Skeletal muscle tissue (tissue), 4 donors: ENCODE results near the gene TANC1. TPM values are rescaled to one million over a fixed set of nuclear protein-coding genes. Genes with fewer than 3 reads are reported as not detected.

Experiments used
- H3K27ac ChIP-seq: one replicate; pipeline ENCODE4 v1.7.0; 2013; ENCODE audit warnings: mild to moderate bottlenecking, low read depth, low read length, inconsistent platforms
- H3K27me3 ChIP-seq, 3 donors: one replicate each; pipeline ENCODE4 v1.7.0; 2013; ENCODE audit warnings: low read length in 3 of 3; ENCODE audit not compliant: control insufficient read depth in 3 of 3, insufficient read depth in 3 of 3
- H3K36me3 ChIP-seq, 3 donors: one replicate each; pipeline ENCODE4 v1.7.0; 2013; ENCODE audit warnings: low read length in 3 of 3; ENCODE audit not compliant: control insufficient read depth in 3 of 3, insufficient read depth in 3 of 3
- H3K4me1 ChIP-seq, 3 donors: one replicate each; pipeline ENCODE4 v1.7.0; 2013; ENCODE audit warnings: low read length in 3 of 3, mild to moderate bottlenecking in 3 of 3; ENCODE audit not compliant: control insufficient read depth in 3 of 3, insufficient read depth in 3 of 3
- H3K4me3 ChIP-seq, 3 donors: one replicate each; pipeline ENCODE4 v1.7.0; 2013; ENCODE audit warnings: low read length in 3 of 3
- H3K9ac ChIP-seq, 3 donors: one replicate each; pipeline ENCODE4 v1.7.0; 2013; ENCODE audit warnings: low read length in 3 of 3, mild to moderate bottlenecking in 3 of 3, moderate library complexity in 2 of 3, low read depth in 1 of 3
- H3K9me3 ChIP-seq, 3 donors: one replicate each; pipeline ENCODE4 v1.7.0; 2013; ENCODE audit warnings: low read length in 3 of 3; ENCODE audit not compliant: control insufficient read depth in 3 of 3
- total RNA-seq: library from RNA; depleted of rRNA; stranded (reverse); fragments of >200 nt; gene quantifications from one replicate; pipeline ENCODE4 v1.2.3, GENCODE V29; 2014
- donor health status: Osteomylitis.

The TANC1 gene
- total RNA-seq, 1 donor from 2014 or later: 38.1 TPM

GRCh38 chr2:159019021-159019420 is 50.6 kb downstream of the TANC1 start:
- H3K4me1 ChIP-seq: no peaks in the 10 kb centered on the region
- no peaks in the 10 kb centered on the region for H3K27me3 ChIP-seq

GRCh38 chr2:159022019-159022418 is 53.6 kb downstream of the TANC1 start:
- Histone ChIP-seq H3K36me3 (no peaks in the 10 kb centered on the region), H3K4me3 (no peak overlapping the region), H3K9me3 (no peaks in the 10 kb centered on the region), H3K27me3 (no peaks in the 10 kb centered on the region), H3K27ac (no peak overlapping the region), H3K4me1 (no peaks in the 10 kb centered on the region), H3K9ac (no peak overlapping the region)

More at GRCh38 chr2:159019021-159019420, 50.6 kb downstream of the TANC1 start:
- H3K9ac ChIP-seq: no peak overlapping the region
- H3K27ac ChIP-seq: no peak overlapping the region
- H3K9me3 ChIP-seq: peaks cover 0 to 5% (median 0%) of the 10 kb centered on the region in 3 donors
- no peaks in the 10 kb centered on the region for H3K36me3 ChIP-seq
- H3K4me3 ChIP-seq: no peak overlapping the region

GRCh38 chr2:159026170-159026569 is 57.7 kb downstream of the TANC1 start:
- Histone ChIP-seq H3K27me3 (no peaks in the 10 kb centered on the region), H3K27ac (no peak overlapping the region), H3K4me1 (peaks cover 6 to 8% (median 7%) of the 10 kb centered on the region in 3 donors), H3K9me3 (no peaks in the 10 kb centered on the region), H3K9ac (no peak overlapping the region), H3K4me3 (no peak overlapping the region), H3K36me3 (no peaks in the 10 kb centered on the region)

DNA sequence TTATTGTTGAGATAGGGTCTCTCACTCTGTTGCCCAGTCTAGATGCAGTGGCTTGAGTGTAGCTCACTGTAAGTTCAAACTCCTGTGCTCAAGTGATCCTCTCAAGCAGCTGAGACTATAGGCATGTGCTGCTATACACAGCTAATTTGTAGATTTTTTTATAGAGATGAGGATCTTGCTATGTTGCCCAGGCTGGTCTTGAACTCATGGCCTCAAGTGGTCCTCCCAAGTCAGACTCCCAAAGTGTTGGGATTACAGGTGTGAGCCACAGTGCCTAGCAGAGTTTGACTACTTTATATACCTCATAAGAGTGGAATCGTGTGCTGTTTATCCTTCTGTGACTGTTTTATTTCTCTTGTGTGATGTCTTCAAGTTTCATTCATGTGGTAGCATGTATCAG is 60.3 kb downstream of the TANC1 start:
- Histone ChIP-seq H3K4me3 (no peak overlapping the region), H3K36me3 (no peaks in the 10 kb centered on the region), H3K27me3 (no peaks in the 10 kb centered on the region), H3K27ac (no peak overlapping the region), H3K9me3 (no peaks in the 10 kb centered on the region), H3K9ac (no peak overlapping the region), H3K4me1 (peaks cover 11 to 20% (median 17%) of the 10 kb centered on the region in 3 donors)

DNA sequence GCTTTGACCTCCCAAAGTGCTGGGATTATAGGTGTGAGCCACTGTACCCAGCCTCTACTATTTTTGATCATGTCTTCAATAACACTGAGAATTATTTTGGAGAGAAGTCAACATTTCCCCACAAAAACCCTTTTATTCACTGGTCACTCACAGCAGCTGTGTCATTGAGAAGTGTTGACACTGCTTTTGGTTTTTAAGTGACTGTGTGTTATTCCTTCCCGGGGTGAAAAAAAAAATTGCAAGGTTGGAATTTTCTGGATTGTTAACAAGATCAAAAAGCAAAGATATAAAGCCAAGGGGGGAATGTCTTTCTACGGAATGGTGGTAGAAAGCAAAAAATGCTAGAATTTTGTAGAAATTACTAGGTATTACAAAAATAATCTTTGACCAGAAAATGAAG is 61.5 kb downstream of the TANC1 start:
- H3K4me1 ChIP-seq: peaks cover 13 to 20% (median 17%) of the 10 kb centered on the region in 3 donors
- no peaks in the 10 kb centered on the region for H3K36me3 ChIP-seq
- H3K27me3 ChIP-seq: no peaks in the 10 kb centered on the region
- H3K9me3 ChIP-seq: no peaks in the 10 kb centered on the region
- H3K9ac ChIP-seq: no peak overlapping the region
- no peak overlapping the region for H3K27ac ChIP-seq
- H3K4me3 ChIP-seq: no peak overlapping the region

DNA sequence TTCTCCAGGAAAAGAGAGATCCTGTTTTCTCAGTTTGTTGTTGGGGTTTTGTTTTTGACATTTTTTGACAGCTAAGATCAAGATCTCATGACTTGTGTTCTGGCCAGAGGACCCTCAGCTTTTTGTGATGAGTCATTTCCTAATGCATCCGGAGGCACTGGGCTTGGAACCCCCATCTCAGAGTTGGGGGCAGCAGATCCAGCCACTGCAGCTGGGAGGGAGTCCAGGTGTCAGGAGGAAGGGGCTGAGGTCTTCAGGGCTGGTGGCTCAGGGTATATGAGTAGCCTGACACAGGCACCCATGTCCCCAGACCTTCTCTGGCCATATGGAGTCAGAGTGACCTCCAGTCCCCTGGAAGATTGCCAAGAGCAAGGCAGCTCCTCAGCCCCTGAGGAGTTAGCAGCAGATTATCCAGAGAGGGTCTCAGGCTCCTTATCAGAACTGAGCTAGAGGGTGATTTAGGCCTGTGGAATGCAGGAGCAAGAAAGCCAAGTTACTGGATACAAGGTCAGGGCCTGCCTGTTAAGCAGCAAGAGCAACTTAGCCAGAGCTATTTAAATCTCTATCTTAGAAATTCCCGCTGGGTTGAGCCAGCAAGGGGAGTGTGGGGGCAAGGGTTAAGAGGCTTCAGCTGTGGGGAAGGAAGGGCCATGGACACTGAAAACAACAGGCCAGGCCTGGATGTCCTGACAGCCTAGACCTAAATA is 62.4 kb downstream of the TANC1 start:
- Histone ChIP-seq H3K4me3 (peak overlapping the region in 1 of 3 donors; percentile 11), H3K9ac (no peak overlapping the region), H3K9me3 (no peaks in the 10 kb centered on the region), H3K36me3 (no peaks in the 10 kb centered on the region), H3K4me1 (peaks cover 13 to 23% (median 21%) of the 10 kb centered on the region in 3 donors), H3K27ac (peak overlapping the region; percentile 60), H3K27me3 (no peaks in the 10 kb centered on the region)

- H3K9ac ChIP-seq: no peak overlapping the region
- no peaks in the 10 kb centered on the region for H3K9me3 ChIP-seq
- peaks cover 13 to 25% (median 22%) of the 10 kb centered on the region in 3 donors for H3K4me1 ChIP-seq
- no peaks in the 10 kb centered on the region for H3K27me3 ChIP-seq
- no peak overlapping the region for H3K4me3 ChIP-seq
- no peak overlapping the region for H3K27ac ChIP-seq
- no peaks in the 10 kb centered on the region for H3K36me3 ChIP-seq
These were observed 63.7 kb downstream of the TANC1 start for GRCh38 chr2:159032146-159032545.

GRCh38 chr2:159032580-159032979 is 64.1 kb downstream of the TANC1 start:
- H3K4me1 ChIP-seq: peaks cover 13 to 25% (median 22%) of the 10 kb centered on the region in 3 donors
- no peak overlapping the region for H3K4me3 ChIP-seq
- H3K9me3 ChIP-seq: no peaks in the 10 kb centered on the region
- no peaks in the 10 kb centered on the region for H3K36me3 ChIP-seq
- H3K9ac ChIP-seq: no peak overlapping the region
- no peak overlapping the region for H3K27ac ChIP-seq
- H3K27me3 ChIP-seq: no peaks in the 10 kb centered on the region

DNA sequence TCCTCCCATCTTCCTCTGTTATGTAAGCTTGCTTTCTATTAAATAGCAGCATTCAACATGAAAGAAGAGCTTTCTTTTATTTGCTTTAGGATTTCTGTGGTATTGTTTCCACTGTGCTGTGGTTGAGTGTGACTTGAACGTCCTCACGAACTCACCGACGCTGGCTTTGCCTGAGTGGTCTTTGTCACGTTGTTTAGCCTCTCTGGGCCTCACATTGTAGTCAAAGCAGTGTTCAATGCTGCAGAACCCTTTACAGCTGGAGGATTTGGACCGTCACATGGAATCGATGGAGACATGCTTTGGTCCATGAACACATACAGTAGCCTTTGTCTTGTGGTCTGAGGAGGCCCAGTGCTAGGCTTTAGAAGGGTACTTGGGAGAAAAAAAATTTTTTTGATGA is 66.3 kb downstream of the TANC1 start:
- Histone ChIP-seq H3K27me3 (no peaks in the 10 kb centered on the region), H3K4me3 (no peak overlapping the region), H3K4me1 (peaks cover 13 to 25% (median 22%) of the 10 kb centered on the region in 3 donors), H3K9ac (no peak overlapping the region), H3K9me3 (no peaks in the 10 kb centered on the region), H3K36me3 (no peaks in the 10 kb centered on the region), H3K27ac (no peak overlapping the region)

- H3K27ac ChIP-seq: no peak overlapping the region
- H3K9ac ChIP-seq: no peak overlapping the region
- H3K9me3 ChIP-seq: no peaks in the 10 kb centered on the region
- H3K27me3 ChIP-seq: no peaks in the 10 kb centered on the region
- no peak overlapping the region for H3K4me3 ChIP-seq
- peaks cover 9 to 21% (median 17%) of the 10 kb centered on the region in 3 donors for H3K4me1 ChIP-seq
- no peaks in the 10 kb centered on the region for H3K36me3 ChIP-seq
These were observed 67.5 kb downstream of the TANC1 start for GRCh38 chr2:159035790-159036411.
